OCI-LY1 (cell line): Measurements from ENCODE around the gene TAC4.

ENCODE experiments used
- H2AFZ ChIP-seq: fragments of 200-600 bp; sonication (generic), shearing (Covaris generic); 2 replicates; pipeline ENCODE4 v1.6.0; 2014; ENCODE audit warnings: antibody characterized with exemption, mild to moderate bottlenecking, low read length
- H3F3A ChIP-seq: fragments of 200-600 bp; sonication (generic), shearing (Covaris generic); 2 replicates; pipeline ENCODE4 v1.6.0; 2014; ENCODE audit warnings: mild to moderate bottlenecking, antibody characterized with exemption, low read length, moderate library complexity; ENCODE audit not compliant: insufficient read depth
- H3K27ac ChIP-seq: fragments of 200-600 bp; sonication (generic); 2 replicates; pipeline ENCODE4 v1.5.1; 2014; ENCODE audit warnings: low read length, mixed run types, mild to moderate bottlenecking, low read depth; ENCODE audit not compliant: poor library complexity, severe bottlenecking
- H3K27me3 ChIP-seq: fragments of 200-600 bp; sonication (generic); 2 replicates; pipeline ENCODE4 v1.6.0; 2014; ENCODE audit warnings: antibody characterized with exemption, mild to moderate bottlenecking, low read length, moderate library complexity; ENCODE audit not compliant: insufficient read depth
- H3K36me3 ChIP-seq: fragments of 200-600 bp; sonication (generic); 2 replicates; pipeline ENCODE4 v1.6.1; 2014; ENCODE audit warnings: mild to moderate bottlenecking, antibody characterized with exemption, low read length, moderate library complexity, mixed read lengths; ENCODE audit not compliant: insufficient read depth
- H3K4me1 ChIP-seq: fragments of 200-600 bp; sonication (generic); 2 replicates; pipeline ENCODE4 v1.5.1; 2014; ENCODE audit warnings: mild to moderate bottlenecking, low read length, moderate library complexity; ENCODE audit not compliant: insufficient read depth, severe bottlenecking
- H3K4me2 ChIP-seq: fragments of 200-600 bp; sonication (generic), shearing (Covaris generic); 2 replicates; pipeline ENCODE4 v1.6.1; 2014; ENCODE audit warnings: low read length
- H3K4me3 ChIP-seq: fragments of 200-600 bp; sonication (generic); 2 replicates; pipeline ENCODE4 v1.5.1; 2014; ENCODE audit warnings: low read length, low read depth, mild to moderate bottlenecking, mixed read lengths; ENCODE audit not compliant: poor library complexity, severe bottlenecking
- H3K79me2 ChIP-seq: fragments of 200-600 bp; shearing (Covaris generic); 2 replicates; pipeline ENCODE4 v1.6.1; 2016; ENCODE audit warnings: mixed run types, low read length, mixed read lengths; ENCODE audit not compliant: insufficient read depth
- H3K9ac ChIP-seq: fragments of 200-600 bp; sonication (generic), shearing (Covaris generic); 2 replicates; pipeline ENCODE4 v1.6.1; 2014; ENCODE audit warnings: mild to moderate bottlenecking, low read length, mixed read lengths
- H3K9me2 ChIP-seq: fragments of 200-600 bp; sonication (generic), shearing (Covaris generic); 2 replicates; pipeline ENCODE4 v1.6.1; 2014; ENCODE audit warnings: low read depth, mild to moderate bottlenecking, low read length, mixed read lengths
- H3K9me3 ChIP-seq: fragments of 200-600 bp; shearing (Covaris generic); 2 replicates; pipeline ENCODE4 v1.6.1; 2014; ENCODE audit warnings: low read length, mixed read lengths
- H4K20me1 ChIP-seq: fragments of 200-600 bp; sonication (generic), shearing (Covaris generic); 2 replicates; pipeline ENCODE4 v1.6.0; 2016; ENCODE audit warnings: mild to moderate bottlenecking, low read length; ENCODE audit not compliant: insufficient read depth
- EZH2 ChIP-seq: fragments of 200-600 bp; sonication (generic), shearing (Covaris generic); IDR thresholded peaks from 2 replicates; pipeline ENCODE4 v1.8.0; 2017; ENCODE audit warnings: borderline replicate concordance, mixed run types, mild to moderate bottlenecking, antibody characterized with exemption, low read length, moderate library complexity, mixed read lengths
- TF ChIP-seq, protein P1 (sequence below): fragments of 200-600 bp; sonication (generic), shearing (Covaris generic); IDR thresholded peaks from 2 replicates; pipeline ENCODE4 v1.5.1; 2017; ENCODE audit warnings: mild to moderate bottlenecking, antibody characterized with exemption, low read length, moderate library complexity, mixed read lengths

Gene TAC4

DNA sequence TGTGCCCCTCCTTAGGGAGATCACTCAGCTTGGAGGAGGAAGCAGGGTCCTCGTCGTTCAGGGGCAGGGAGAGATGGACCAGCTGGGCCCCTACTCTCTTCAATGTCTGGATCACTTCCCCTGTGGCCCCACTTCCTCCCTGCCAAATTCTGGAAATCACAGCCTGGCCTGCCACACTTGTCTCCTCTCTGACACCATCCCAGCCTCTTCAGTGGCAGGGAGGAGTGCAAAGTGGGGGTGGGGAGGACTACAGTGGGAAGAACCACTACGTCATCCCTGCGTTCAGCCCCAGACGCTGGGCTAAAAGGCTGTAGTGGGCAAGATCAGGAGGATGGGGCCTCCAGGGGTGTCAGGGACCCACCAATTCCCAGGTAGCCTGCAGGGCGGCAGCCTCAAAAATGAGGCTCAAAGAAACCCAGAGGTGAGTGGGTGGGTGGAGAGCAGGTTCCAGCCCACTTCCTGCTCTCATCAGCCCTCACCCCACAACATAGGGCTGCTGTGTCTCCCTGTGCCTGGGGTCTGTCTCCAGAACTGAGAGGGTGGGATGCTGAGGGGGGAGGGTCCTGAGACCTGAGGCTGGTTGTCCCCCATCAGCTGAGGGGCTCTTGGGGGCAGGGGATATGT is 25.0 kb upstream of the TAC4 start:
- no peaks in the 10 kb centered on the region for H3K9me3 ChIP-seq
- no peaks in the 10 kb centered on the region for H3K4me1 ChIP-seq

DNA sequence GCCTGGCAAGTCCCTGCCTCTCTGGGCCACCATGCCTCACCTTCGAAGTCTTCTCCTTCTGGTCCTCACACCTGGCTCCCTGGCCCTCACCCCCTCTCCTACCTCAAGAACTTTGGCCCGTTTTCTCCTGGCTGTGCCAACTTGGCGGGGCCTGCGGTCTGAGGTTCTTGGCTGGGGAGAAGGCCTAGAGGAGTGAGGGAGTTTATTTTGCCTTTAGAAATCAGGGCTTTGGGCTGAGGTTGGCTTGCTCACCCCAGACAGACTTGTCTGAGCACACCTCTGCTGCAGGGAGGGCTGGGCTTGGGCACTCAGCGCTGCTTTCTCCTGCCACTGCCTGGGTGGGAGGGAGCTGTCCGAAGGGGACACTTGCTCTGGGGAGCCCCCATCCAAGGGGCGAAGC is 23.3 kb upstream of the TAC4 start:
- Histone ChIP-seq H3K36me3 (no peaks in the 10 kb centered on the region), H3K4me2 (no peak overlapping the region), H3K79me2 (no peaks in the 10 kb centered on the region), H4K20me1 (no peaks in the 10 kb centered on the region), H3F3A (no peaks in the 10 kb centered on the region), H3K9ac (no peak overlapping the region), H3K9me3 (no peaks in the 10 kb centered on the region), H2AFZ (no peak overlapping the region), H3K4me3 (no peak overlapping the region), H3K9me2 (no peaks in the 10 kb centered on the region), H3K4me1 (no peaks in the 10 kb centered on the region), H3K27ac (no peak overlapping the region), H3K27me3 (no peaks in the 10 kb centered on the region; the same call in 1 of the 2 replicates)
- TF ChIP-seq, protein P1, sequence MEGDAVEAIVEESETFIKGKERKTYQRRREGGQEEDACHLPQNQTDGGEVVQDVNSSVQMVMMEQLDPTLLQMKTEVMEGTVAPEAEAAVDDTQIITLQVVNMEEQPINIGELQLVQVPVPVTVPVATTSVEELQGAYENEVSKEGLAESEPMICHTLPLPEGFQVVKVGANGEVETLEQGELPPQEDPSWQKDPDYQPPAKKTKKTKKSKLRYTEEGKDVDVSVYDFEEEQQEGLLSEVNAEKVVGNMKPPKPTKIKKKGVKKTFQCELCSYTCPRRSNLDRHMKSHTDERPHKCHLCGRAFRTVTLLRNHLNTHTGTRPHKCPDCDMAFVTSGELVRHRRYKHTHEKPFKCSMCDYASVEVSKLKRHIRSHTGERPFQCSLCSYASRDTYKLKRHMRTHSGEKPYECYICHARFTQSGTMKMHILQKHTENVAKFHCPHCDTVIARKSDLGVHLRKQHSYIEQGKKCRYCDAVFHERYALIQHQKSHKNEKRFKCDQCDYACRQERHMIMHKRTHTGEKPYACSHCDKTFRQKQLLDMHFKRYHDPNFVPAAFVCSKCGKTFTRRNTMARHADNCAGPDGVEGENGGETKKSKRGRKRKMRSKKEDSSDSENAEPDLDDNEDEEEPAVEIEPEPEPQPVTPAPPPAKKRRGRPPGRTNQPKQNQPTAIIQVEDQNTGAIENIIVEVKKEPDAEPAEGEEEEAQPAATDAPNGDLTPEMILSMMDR = no peak
- TF ChIP-seq EZH2 = no peak

More for the DNA sequence above, 25.0 kb upstream of the TAC4 start:
- H3K9me2 ChIP-seq = no peaks in the 10 kb centered on the region
- H3K4me2 ChIP-seq = no peak overlapping the region
- no peaks in the 10 kb centered on the region; the same call in 1 of the 2 replicates for H3K27me3 ChIP-seq
- H4K20me1 ChIP-seq = no peaks in the 10 kb centered on the region
- no peak overlapping the region for H3K27ac ChIP-seq
- no peaks in the 10 kb centered on the region for H3K79me2 ChIP-seq
- no peaks in the 10 kb centered on the region for H3K36me3 ChIP-seq
- H2AFZ ChIP-seq = no peak overlapping the region
- no peak overlapping the region for H3K4me3 ChIP-seq
- TF ChIP-seq EZH2 = no peak
- TF ChIP-seq, protein P1 = no peak
- no peaks in the 10 kb centered on the region for H3F3A ChIP-seq
- no peak overlapping the region for H3K9ac ChIP-seq

DNA sequence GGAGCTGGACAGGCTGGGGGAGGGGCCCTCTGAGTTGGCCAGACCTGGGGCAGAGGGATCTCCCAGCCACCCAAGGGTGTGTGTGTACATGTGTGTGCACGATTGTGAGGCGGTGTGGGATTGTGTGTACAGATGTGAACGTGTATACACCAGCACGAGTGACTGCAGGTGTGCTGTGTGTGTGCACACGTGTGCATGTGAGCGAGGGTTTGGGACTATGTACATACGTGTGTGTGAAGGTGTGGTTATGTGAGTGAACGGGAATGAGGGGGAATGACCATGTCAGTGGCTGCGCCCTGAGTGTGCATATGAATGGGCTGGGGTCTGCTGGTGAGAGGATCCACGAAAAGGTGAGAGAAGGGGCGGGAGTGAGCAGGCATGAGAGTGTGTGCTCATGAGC is 22.4 kb upstream of the TAC4 start:
- no peaks in the 10 kb centered on the region for H3K9me2 ChIP-seq
- no peak for TF ChIP-seq EZH2
- TF ChIP-seq, protein P1 = no peak
- no peaks in the 10 kb centered on the region for H3K36me3 ChIP-seq
- H4K20me1 ChIP-seq = no peaks in the 10 kb centered on the region
- no peaks in the 10 kb centered on the region for H3K9me3 ChIP-seq
- no peak overlapping the region for H3K9ac ChIP-seq
- no peaks in the 10 kb centered on the region for H3F3A ChIP-seq
- H3K4me2 ChIP-seq = no peak overlapping the region
- H3K27ac ChIP-seq = no peak overlapping the region
- no peaks in the 10 kb centered on the region for H3K4me1 ChIP-seq
- H2AFZ ChIP-seq = no peak overlapping the region
- H3K27me3 ChIP-seq = no peaks in the 10 kb centered on the region; the same call in 1 of the 2 replicates
- no peaks in the 10 kb centered on the region for H3K79me2 ChIP-seq
- no peak overlapping the region for H3K4me3 ChIP-seq
